Brain pericyte (primary cell): ENCODE measurements around the gene CSRP3.

ENCODE experiments used
- DNase-seq: peaks from one replicate; pipeline ENCODE4 v3.0.0-alpha.2; 2012; ENCODE audit warnings: low read depth, low spot score

Gene CSRP3

DNA sequence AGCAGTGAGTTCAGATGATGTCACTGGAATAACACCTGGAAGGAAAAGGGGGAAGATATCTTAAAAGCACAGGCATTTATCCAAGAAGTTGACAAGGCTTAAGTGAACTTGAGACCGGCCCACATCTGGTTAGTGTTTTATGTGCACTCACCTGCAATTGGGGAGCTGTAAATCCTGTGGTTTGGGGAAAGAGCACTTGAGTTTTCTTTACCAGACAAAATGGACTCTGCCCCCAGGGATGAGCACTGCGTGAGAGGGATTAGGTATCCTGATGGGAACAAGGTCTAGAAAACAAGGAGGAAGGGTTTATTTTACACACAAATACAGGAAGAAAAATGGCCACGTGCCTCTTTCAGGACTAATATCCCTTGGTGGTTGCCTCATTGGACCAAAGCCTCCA lies 23.8 kb upstream of the CSRP3 start:
- DNase-seq: no peak

DNA sequence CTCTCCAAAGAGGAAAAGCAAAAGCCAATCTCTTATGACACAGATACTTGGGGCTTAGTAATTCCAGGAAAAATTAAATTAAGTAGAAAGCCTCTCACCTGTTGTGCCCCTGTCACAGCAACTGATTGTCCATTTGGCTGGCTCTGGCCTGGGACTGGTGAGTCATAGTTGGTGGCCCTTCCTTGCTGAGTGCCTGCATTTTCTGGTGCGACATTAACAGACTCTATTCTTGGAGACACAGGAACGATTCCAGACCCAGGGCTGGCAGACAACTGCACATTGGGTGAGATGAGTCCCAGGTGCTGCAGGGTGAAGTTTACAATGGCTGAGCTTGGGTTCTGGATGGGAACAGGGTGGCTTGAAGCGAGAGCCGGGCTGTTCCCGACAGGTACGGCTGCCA lies 23.3 kb upstream of the CSRP3 start:
- DNase-seq: no peak

DNA sequence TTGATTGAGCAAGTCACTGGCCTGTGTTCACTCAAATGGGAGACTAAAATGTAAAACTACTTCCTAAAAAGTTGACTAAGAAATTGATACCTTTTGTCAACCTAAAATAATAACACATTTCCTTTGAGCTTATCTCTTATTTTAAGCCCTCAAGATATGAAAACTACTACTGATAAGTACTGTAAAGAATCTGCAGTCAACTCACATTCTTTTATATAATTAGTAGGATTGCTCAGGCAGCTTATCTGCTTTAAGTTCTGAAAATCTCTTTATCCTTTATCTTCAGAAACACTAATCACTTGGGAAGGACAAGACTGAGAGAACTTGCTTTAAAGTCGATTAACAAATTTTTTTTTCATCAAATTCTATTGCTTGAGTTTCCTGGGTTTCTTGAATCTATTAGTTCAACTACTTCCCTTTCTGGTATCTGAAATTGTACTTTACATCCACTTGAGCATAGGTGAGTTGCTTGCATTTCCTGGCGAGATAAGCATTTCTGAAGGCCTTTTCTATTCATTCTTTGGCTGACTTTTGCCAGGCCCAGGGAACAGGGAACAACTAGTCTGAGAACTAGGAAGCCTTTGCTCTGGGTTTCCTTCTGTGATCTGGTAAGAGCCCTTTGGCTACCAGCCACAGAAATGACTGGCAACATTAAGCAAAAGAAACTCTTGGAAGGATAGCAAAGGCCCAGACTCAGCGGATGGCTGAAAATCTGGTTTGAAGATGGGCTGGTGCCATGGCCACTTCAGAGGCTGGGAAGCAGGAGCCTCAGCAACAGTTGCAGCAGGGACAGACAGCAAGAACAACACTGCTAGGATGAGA lies 19.3 kb upstream of the CSRP3 start:
- DNase-seq: no peak

DNA sequence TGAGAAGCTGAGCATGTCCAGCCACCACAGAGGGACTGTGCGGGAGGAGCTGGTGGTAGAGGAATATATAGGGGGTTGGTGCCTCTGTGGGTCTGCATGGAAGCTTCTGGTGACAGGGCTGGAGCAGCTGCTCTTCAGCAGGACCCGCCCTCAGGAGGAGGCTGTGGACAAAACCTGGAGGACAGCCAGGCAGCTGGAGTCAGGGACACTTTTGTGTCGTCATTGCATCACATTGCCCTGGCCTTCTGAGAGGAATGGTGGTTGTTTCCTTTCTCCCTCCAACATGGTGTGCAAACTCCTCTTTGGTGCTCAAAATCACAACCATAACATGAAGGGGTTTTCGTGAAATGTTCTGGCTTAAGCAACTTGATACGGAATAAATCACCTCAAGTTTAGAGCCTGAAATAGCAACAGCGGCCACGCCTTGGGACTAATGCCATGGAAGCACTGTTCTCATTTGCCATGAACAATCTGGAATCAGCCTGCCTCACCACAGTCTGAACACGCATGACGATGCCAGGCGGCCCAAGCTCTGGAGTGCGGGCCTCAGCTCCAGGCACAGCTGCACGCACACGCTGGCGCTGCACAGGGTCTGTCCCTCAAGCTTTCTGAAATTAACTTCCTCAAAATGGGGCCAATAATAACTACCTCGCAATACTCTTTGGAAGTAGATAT lies 17.1 kb upstream of the CSRP3 start:
- no peak for DNase-seq

DNA sequence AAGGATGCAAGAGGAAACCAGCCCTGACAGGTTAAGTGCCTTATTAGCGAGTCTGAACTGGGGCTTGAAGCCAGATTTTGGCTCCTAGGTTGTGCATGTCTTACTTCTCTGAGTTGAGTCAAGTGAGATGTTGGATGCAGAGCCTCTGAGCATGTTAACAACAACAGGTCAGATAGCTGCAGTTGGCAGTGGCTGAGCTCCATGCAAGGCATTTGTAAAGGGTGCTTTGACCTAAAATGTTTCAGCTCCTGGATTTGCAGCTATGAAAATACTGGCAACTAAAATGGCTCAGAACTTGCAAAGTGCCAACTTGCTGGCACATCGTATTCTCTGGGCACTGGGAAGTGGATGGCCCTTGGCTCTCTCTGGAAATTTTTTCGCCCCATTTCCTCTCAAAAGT lies 16.4 kb upstream of the CSRP3 start:
- DNase-seq: no peak

DNA sequence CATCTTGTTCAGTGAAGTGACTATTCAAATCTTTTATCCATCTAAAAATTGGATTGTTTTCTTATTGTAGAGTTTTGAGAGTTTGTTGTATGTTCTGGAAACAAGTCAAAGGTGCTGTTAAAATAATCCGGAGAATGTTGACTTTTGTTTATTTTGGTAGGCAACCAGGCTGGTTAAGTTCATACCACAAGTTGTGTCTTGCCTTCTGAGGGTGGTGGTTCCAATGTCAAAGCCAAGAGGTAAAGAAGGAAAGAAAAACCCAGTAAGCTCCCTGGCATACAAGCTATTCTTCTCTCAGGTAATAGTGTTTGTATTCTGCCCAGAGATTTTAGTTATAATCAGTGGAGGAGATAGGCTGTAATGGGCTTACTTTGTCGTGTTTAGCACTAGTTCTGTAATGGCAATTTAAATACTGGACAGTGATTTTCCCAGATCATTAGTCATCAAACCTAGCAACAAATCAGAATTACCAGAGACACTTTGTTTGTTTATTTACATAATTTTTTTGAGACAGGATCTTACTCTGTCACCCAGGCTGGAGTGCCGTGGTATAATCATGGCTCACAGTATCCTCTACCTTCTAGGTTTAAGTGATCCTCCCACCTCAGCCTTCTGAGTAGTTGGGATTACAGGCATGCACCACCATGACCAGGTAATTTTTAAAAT lies 15.1 kb upstream of the CSRP3 start:
- no peak for DNase-seq

DNA sequence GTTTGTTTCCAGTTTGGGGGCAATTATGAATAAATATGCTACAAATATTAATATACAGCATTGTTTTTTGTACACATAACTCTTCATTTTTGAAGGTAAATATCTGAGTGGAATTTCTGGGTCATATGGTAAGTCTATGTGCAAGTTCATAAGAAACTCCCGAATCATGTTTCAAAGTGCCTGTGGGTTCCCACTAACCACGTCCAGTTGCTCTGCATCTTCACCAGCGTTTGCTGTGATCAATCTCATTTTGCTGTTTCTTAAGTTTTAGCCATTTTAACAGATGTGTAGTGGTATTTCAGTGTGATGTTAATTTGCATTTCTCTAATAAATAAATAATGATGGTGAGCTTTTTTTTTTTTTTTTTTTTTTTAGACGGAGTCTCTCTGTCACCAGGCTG lies 14.2 kb upstream of the CSRP3 start:
- no peak for DNase-seq

DNA sequence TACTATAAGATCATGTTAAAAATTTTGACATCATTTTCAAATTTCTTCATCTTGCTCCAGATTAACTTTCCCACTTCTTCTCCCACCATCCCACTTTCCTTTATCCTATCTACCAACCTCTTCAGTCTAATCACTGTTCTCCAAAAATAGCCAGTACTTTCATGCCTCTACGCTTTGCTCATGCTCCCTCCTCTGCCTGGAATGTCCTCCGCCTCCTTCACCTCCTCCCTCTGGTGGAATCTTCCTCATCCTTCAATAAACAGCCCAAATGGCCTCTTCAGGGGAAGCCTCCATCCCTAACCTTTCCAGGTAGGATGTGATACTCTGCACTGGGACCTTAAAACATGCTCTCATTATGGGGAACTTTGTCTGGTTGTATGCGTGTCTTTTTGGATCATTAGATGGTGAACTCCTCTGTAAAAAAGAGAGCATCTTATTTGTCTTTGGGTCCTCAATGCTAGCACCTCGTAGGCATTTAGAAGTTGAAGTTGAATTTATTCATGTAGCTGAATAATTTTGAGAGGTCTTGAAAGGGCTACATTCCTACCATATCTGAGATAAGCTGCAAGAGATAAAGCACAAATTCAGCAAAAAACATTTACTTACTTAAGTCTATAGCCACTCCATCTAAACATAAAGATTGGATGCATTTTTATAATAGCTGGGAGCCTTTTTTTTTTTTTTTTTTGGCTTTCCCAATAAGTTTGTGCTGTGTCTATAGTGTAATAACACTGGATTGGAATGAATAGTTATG lies 8.0 kb upstream of the CSRP3 start:
- no peak for DNase-seq

DNA sequence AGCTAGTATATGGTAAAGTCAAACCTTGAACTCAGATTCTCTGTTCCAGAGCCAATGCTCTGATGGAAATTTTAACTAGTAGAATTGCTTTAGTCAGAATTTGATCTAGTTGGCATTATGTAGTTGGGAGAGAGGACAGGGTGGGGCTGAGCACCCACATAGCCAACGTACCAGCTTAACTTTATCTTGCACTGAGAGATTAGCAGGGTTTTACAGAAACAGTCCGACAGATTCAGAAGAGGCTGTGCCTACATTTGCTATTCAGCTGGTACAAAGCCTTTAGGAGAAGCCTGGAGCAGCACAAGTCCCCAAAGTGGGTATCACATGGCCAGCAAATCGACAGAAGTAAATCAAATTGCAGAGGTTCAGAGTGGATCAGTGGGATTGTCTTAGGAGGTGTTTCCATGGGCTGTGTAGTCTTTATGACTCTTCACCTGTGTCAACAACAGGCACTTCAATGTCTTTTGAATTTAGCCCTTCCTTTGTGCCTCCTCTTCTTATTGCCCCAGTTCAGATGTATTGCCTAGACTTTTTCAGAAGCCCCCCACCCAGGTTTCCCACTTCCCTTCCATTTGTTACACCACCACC lies 7.3 kb upstream of the CSRP3 start:
- no peak for DNase-seq

DNA sequence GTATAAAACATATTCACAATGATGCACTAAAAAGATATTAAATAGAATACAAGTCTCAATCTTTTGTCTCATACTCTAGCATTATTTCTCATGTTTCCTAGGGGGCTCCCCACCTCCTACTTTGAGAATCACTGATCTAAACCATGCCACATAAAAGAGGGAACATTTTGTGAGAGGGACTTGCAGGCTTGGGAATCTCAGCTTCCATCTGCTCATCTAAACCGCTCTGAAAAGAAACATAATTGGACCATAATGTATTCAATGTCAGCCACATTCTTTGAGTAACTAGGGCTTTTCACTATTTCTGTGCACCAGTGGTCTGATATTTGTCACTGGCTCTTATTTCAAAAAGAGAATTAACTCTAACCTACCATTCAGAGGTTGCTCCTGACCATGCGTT lies 6.4 kb upstream of the CSRP3 start:
- DNase-seq: no peak

DNA sequence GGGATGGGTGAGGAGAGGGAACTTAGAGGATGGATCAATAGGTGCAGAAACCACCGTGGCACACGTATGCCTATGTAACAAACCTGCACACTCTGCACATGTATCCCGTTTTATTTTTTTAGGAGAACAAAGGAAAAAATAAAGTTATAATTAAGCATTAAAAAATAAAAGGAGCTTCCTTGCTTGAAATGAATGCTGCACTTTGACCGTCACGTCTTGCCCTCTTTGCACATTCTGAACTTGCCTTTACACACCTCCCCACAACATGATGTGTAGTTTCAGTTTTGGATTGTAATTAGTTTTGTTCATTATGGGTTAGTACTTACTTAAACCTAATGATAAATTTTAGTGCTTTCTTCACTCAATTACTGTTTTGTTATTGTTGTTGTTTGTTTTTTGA lies 3.1 kb upstream of the CSRP3 start:
- no peak for DNase-seq

DNA sequence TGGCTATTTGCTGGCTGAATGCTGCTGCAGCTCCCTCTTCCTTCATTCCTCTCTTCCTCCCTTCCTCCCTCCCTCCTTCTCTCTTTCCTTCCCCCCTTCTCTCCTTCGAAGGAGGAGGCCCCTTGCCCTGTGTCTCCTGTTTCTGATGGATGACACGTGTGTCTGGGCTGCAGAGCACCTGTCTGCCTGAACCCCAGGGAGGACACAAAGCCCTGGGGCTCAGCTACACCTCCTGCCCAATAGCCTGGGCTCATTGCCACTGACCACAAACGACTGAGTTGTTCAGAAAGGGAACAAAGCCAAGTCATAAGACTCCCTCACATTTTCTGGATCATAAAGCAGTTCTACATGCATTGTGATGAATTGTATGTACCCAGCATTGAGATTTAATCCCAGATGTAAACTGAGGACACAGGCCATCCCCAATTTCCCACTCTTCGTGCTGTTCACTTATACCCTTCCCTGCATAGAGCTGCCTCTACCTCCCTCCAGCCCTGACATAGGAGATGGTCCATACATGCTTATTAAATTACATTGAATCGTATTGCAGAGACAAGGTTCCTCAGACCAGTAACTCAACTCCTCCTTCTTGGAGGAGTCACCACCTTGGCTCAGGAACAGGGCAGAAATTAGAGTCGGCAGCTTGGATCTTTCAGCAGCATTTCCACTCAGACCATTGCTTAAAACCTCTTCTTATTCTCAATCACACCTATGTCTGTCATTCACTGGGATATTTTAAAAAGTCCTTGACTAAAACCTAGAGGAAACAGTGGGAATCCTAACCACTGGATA lies 1.2 kb downstream of the CSRP3 start:
- no peak for DNase-seq

DNA sequence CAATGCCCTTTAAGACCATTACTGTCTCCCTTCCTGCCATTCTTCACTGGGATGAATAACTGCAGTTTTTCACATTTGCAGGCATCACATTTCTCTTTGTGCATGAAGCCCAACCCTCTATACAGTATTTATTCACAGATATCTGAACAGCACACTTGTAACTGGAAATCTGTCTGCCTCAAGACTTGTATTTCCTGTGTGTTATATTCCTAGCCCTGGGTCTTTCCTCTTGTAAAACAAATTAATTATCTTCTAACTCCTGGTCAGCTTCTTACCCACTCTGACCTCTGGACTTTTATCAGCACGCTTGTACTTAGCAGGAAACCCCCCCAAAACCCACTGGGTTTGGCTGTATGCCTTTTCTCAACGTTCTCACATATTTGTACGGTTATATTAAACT lies 2.0 kb downstream of the CSRP3 start:
- DNase-seq: no peak

DNA sequence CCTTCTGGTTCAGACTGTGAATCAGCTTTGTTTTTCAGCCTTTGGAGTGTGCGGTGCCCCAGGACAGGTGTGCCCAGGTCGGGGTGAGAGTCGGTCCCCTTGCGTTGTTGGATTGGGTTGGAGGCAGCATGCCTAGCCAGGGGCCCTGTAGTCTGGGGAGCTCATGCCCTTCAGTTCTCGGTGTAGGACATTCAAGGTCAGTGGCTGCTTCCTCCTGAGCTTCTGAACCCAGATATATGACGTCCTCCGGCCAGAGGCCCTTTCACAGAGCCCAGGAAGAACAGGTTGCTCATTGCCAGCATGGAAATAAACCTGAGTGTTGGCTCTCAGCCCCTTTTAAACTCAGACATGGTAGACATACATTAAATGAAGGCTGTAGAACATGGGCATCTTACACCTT lies 2.7 kb downstream of the CSRP3 start:
- no peak for DNase-seq

DNA sequence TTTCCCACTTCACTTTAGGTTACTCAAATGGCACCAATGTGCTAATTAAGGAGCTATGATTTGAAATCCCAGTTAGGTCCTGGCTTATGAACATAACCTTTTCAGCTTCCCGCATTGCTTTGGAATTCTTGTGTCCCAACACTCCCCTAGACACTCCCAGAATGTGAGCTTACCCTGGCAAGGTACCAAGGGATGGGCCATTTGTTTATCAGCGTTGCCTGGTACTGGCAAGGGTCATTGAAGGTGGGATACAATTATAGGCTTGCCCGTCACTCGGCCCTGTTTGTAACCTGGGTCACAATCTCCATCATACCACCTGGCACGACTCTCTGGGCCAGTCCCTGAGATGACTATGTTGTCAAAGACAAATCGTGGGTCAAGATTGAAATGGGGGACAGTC lies 5.4 kb downstream of the CSRP3 start:
- no peak for DNase-seq

DNA sequence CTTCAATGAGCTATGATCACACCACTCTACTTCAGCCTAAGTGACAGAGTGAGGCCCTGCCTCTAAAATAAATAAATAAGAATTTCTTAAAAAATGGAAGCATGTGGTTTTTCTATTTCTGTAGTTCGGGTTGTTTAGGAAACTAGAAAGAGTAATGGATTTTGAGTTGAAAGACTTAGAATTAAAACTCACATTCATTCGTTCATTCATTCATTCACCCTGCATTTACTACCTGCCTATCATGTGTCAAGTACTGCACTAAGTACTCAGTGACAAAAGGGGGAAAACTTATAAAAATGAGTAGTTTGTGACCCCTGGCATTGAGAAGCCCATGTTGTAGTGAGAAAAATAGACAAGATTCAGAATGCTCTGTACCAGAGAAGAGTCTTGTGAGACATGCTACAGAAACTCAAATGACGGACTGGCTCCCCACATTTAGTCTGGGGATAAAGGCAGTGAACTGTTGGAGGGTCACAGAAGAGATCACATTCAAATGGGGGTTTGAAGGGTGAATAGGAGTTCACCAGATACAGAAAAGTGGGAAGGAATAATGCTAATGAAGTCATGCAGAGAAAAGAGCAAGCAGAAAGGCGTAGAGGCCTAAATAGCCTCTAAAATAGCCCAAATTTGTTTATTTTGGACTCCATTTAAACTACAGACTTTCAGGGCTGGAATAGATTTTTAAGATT lies 7.0 kb downstream of the CSRP3 start:
- DNase-seq: no peak

DNA sequence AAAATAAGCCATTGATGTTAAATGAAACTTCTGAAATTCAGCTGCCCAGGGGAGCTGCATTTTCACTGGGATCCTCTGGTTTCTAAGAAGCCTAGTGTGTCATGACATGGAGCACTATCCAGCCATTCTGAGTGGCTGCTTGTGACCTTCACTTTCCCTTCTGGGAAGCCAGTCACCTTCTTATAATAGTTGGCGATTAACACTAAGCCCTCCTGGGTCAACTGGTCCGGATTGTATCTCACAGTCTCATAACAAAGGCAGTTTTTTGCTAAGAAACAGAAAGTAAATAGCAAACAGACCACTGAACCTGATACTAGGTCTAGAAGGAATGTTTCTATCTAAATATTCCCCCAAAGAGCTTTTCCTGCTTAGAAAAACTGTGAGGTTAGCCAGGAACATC lies 7.9 kb downstream of the CSRP3 start:
- DNase-seq: no peak

DNA sequence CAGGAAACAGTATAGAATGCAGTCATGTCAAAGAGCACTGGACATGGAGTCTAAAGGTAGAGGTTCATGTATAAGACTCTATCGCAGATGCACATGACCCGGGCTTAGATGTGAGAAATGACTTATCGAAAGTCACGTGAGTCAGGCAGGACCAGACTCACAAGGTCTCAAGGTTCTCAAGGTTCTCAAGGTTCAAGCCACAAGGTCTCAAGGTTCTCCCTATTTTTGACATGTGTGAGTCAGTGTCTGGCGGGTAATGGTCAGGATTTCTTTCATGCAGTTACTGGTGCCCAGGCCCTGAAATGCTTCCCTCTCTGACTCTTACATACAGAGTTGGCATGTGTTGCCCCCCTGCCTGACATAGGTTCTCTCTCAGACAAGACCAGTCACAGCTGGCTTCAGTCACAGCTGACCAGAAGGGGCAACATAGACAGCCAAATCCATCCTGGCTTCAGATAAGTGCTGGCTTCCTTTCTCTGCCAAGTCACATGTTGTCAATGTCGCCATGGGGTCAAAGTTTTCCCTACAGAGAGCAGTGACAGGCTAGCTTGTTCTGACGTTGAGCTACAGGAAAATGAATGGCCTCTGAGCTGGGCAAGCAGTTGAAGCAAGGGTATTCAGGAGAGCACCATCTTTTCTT lies 10.1 kb downstream of the CSRP3 start:
- DNase-seq: no peak

DNA sequence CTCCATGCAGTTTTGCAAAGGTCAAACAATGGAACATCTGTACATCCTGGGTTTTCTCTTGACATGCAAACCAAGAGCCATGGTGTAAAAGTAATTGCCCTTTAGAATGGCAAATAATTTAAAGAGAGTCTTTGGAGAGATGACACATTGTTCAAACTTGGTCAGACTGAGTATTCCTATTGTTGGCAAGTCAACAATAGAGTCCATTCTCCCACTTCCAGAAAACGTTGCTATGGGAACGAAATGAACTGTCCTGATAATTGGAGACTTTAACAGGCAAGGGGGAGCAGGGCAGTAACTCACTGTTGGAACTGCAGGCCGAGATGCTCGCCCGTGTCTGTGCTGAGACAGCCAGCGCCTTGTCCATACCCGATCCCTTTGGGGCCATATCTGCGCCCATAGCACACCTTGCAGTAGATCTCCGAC lies 13.9 kb downstream of the CSRP3 start:
- no peak for DNase-seq
